HEK293T (cell line): ENCODE measurements around the gene ERBB2.

Source experiments
- CTCF ChIA-PET: fragments of 350-600 bp; formaldehyde crosslinking; extraction: SDS; loops from one replicate; lab custom pipeline; 2021; ENCODE audit warnings: antibody characterized with exemption, inconsistent platforms; lab: Yijun Ruan, JAX
- POLR2A ChIA-PET: fragments of 350-600 bp; formaldehyde crosslinking; extraction: SDS; loops from one replicate; lab custom pipeline; 2020; ENCODE audit warnings: antibody characterized with exemption, inconsistent platforms; lab: Yijun Ruan, JAX
- DNase-seq: peaks from one replicate; pipeline ENCODE4 v3.0.0; 2012; ENCODE audit warnings: mixed read lengths; ENCODE audit errors: extremely low spot score
- BHLHE40 ChIP-seq: fragments of 450-650 bp; IDR thresholded peaks from 2 replicates; pipeline ENCODE4 v1.6.1; 2016; ENCODE audit warnings: mild to moderate bottlenecking, moderate library complexity, borderline replicate concordance
- FOXA1 ChIP-seq: fragments of 450-650 bp; IDR thresholded peaks from 2 replicates; pipeline ENCODE4 v1.6.1; 2016; ENCODE audit warnings: mild to moderate bottlenecking
- FOXK2 ChIP-seq: fragments of 450-650 bp; IDR thresholded peaks from 2 replicates; pipeline ENCODE4 v1.6.1; 2016; ENCODE audit warnings: mild to moderate bottlenecking
- PKNOX1 ChIP-seq: fragments of 450-650 bp; IDR thresholded peaks from 2 replicates; pipeline ENCODE4 v1.6.1; 2016
- TARDBP ChIP-seq: fragments of 450-650 bp; IDR thresholded peaks from 2 replicates; pipeline ENCODE4 v1.6.1; 2016
- ZNF384 ChIP-seq: fragments of 450-650 bp; IDR thresholded peaks from 2 replicates; pipeline ENCODE4 v1.6.1; 2016

Gene ERBB2

GRCh38 chr17:39776252-39776651 lies 76.4 kb downstream of the ERBB2 start:
- POLR2A ChIA-PET: no interaction called here
- TF ChIP-seq PKNOX1: no peak
- CTCF ChIA-PET: no interaction called here
- no peak for DNase-seq

GRCh38 chr17:39777534-39778365 lies 77.9 kb downstream of the ERBB2 start:
- ChIA-PET CTCF (no interaction called here), POLR2A (no interaction called here)
- no peak for DNase-seq
- no peak for TF ChIP-seq TARDBP
- no peak for TF ChIP-seq ZNF384
- no peak for TF ChIP-seq FOXA1
- TF ChIP-seq PKNOX1: no peak
- TF ChIP-seq BHLHE40: no peak
- TF ChIP-seq FOXK2: no peak
